Peyer's patch (tissue), 4 donors: Measurements from ENCODE around the gene LRRC1. TPM values are rescaled to one million over a fixed set of nuclear protein-coding genes. Genes with fewer than 3 reads are reported as not detected.

Experiments used
- DNase-seq, 3 donors: peaks; one replicate each; pipeline ENCODE4 v3.0.0-alpha.2; 2017 to 2019
- H3K27ac ChIP-seq, 4 donors: fragments of 200-600 bp; sonication (generic); one replicate each; pipeline ENCODE4 v1.5.1; 2016 to 2019
- H3K27me3 ChIP-seq, 2 donors: fragments of 200-600 bp; sonication (generic); one replicate each; pipeline ENCODE4 v1.5.1; 2019
- H3K36me3 ChIP-seq, 3 donors: fragments of 200-600 bp; sonication (generic); one replicate each; pipeline ENCODE4 v1.5.1; 2016 to 2019
- H3K4me1 ChIP-seq, 4 donors: fragments of 200-600 bp; sonication (generic); one replicate each; pipeline ENCODE4 v1.5.1; 2016 to 2019
- H3K4me3 ChIP-seq, 4 donors: fragments of 200-600 bp; sonication (generic); 1 replicate in 3 of 4; 2 replicates in 1 of 4; pipeline ENCODE4 v1.5.1; 2016 to 2019; ENCODE audit warnings: mild to moderate bottlenecking in 1 of 4
- H3K9me3 ChIP-seq, 4 donors: fragments of 200-600 bp; sonication (generic); one replicate each; pipeline ENCODE4 v1.5.1; 2016 to 2019; ENCODE audit warnings: mild to moderate bottlenecking in 1 of 4
- POLR2A ChIP-seq, 2 donors: fragments of 450-650 bp; IDR thresholded peaks; one replicate each; pipeline ENCODE4 v1.5.1; 2017; ENCODE audit warnings: antibody characterized with exemption in 2 of 2, mild to moderate bottlenecking in 2 of 2, moderate library complexity in 2 of 2
- total RNA-seq, 4 donors: library from RNA; depleted of rRNA; stranded (reverse); fragments of >200 nt; gene quantifications; one replicate each; pipeline ENCODE4 v1.1.0, GENCODE V29; 2016
- TF ChIP-seq, protein P1 (sequence below), 6 experiments: fragments of 450-650 bp in 4 of 6; fragments of 200-600 bp in 2 of 6; sonication (generic) in 1 of 6; IDR thresholded peaks; one replicate each; pipeline ENCODE4 v1.5.1; 2017 to 2019; ENCODE audit warnings: antibody characterized with exemption in 6 of 6, mild to moderate bottlenecking in 3 of 6, moderate library complexity in 1 of 6

The LRRC1 gene
- total RNA-seq, 4 donors from 2014 or later, result 37.1 to 63.6 (median 49.8) TPM

DNA sequence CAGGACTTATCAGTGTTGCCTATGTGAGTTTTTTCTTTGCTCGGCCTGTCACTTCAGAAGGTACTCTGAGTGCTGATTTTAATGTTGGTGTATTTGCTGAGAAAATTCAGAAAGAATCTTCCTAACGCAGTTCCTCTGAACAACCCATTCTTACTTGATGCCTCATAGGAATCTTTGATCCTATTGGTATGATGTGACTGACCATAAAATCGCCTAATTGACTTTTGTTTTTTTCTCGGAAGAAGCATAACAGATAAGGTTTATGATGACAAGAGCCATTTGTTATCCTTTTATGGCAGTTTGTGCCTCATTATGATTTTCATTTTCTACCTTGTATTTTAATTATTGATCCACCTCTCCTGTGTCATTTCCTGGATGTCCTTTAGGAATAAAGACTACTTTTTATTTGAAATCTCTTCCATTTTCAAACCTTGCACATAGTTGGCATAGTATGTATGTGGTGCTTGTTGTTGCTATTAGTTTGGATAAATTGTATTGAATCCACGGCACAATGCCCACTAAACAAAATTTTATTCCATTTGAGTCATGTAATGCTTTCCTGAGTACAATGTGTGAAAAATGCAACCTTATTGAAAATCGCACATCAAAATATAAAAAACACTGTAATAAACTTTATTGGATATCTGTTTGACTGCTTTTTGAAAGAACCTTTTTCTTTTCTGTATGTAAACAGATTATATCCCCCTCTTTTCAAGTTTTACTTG, 37.3 kb downstream of the LRRC1 start:
- Histone ChIP-seq H3K27me3 (no peaks in the 10 kb centered on the region), H3K4me3 (no peak overlapping the region), H3K27ac (peak overlapping the region in 2 of 4 donors; percentile 22 to 45), H3K4me1 (peaks cover 0 to 47% (median 2%) of the 10 kb centered on the region in 4 donors), H3K36me3 (no peaks in the 10 kb centered on the region), H3K9me3 (no peaks in the 10 kb centered on the region)
- no peak for DNase-seq
- no peak for TF ChIP-seq POLR2A (IDR thresholded peaks at IDR 0.05)
- TF ChIP-seq, protein P1, sequence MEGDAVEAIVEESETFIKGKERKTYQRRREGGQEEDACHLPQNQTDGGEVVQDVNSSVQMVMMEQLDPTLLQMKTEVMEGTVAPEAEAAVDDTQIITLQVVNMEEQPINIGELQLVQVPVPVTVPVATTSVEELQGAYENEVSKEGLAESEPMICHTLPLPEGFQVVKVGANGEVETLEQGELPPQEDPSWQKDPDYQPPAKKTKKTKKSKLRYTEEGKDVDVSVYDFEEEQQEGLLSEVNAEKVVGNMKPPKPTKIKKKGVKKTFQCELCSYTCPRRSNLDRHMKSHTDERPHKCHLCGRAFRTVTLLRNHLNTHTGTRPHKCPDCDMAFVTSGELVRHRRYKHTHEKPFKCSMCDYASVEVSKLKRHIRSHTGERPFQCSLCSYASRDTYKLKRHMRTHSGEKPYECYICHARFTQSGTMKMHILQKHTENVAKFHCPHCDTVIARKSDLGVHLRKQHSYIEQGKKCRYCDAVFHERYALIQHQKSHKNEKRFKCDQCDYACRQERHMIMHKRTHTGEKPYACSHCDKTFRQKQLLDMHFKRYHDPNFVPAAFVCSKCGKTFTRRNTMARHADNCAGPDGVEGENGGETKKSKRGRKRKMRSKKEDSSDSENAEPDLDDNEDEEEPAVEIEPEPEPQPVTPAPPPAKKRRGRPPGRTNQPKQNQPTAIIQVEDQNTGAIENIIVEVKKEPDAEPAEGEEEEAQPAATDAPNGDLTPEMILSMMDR (IDR thresholded peaks at IDR 0.05), result no peak

DNA sequence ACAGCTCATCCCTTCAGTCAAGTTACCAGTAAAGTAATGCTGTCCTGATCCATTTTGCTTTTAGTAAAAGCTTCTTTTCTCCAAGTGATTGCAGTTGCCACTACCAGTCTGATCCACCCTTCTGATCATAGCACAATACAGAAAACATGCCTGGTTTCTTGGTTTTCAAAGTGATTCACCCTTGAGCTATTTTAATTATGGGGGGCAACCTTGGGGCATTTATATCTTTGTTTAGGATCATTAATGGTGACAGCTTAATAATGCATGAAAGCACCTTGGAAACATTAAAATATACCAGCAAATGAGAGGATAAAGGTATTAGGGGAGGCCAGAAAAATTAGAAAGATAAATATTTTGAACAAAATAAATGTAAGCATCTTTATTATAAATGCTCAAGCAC, 38.4 kb downstream of the LRRC1 start:
- H3K36me3 ChIP-seq, result no peaks in the 10 kb centered on the region
- H3K27me3 ChIP-seq, result no peaks in the 10 kb centered on the region
- no peak for DNase-seq
- H3K9me3 ChIP-seq, result no peaks in the 10 kb centered on the region
- TF ChIP-seq POLR2A (IDR thresholded peaks at IDR 0.05), result no peak
- TF ChIP-seq, protein P1 (IDR thresholded peaks at IDR 0.05), result no peak
- H3K4me3 ChIP-seq, result no peak overlapping the region
- peaks cover 0 to 48% (median 2%) of the 10 kb centered on the region in 4 donors for H3K4me1 ChIP-seq
- no peak overlapping the region for H3K27ac ChIP-seq

DNA sequence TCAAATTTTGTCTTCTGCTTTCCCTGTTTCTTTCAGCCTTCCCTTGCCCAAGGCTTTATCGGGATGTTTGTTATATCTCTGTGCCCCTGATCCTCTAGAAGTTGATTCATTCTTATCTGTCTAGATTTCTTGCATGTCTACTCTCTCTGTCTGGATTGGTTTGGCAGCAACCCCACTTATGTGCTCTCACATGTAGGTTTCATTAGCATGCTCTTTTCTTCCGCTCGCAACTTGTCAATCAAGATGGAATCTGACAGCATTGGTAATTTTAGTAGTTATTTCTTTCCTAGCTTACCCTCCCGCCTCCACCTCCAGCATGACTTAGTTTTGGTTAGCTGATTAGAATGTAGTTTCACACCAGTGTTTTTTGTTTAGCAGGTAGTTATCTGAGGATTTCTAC, 39.3 kb downstream of the LRRC1 start:
- H3K4me1 ChIP-seq, result peaks cover 0 to 42% (median 2%) of the 10 kb centered on the region in 4 donors
- H3K4me3 ChIP-seq, result no peak overlapping the region
- H3K36me3 ChIP-seq, result no peaks in the 10 kb centered on the region
- H3K27ac ChIP-seq, result no peak overlapping the region
- no peak for DNase-seq
- H3K9me3 ChIP-seq, result no peaks in the 10 kb centered on the region
- TF ChIP-seq, protein P1 (IDR thresholded peaks at IDR 0.05), result no peak
- no peak for TF ChIP-seq POLR2A (IDR thresholded peaks at IDR 0.05)
- H3K27me3 ChIP-seq, result no peaks in the 10 kb centered on the region

DNA sequence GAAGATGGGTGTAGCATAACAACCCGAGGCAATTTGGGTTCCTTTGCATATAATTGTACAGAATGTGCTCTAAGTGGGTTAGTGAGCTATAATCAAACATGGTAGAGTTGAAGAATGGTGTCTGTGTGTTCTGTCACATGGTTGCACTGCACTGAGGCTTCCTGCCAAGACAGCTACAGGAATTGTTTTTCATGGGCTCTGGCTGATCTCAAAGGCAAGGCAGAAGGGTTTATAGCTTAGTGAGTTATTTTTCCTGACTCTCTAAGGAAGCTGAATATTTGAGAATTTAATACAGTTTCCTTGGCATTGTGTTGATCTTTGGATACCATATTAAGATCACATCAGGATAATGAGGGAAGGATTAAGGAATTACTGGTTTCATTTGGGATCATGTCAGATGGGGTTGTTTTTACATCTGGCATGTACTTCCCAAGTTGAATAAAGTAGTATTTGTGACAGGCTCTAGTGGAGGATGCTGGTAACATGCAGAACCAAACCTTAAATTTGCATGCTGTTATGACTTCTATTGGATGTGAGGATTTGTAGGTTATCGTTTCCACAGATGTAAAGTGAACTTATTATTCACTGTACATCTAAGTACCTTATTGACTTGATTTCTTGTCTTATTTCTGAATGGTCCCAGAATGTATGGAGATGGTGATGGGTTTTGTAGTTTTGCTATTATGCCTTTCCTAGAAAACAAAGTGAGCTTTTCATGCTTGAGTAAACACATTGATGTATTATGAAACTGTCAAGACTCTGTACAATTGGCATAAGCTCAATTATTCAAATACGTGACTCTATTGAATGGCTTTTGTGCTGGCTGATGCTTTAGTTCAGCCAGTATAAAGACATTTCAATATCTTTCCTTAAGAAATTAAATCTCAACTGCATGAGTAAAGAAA, 43.3 kb downstream of the LRRC1 start:
- TF ChIP-seq, protein P1 (IDR thresholded peaks at IDR 0.05), result no peak
- no peak for TF ChIP-seq POLR2A (IDR thresholded peaks at IDR 0.05)
- Histone ChIP-seq H3K4me1 (peaks cover 0 to 10% (median 0%) of the 10 kb centered on the region in 4 donors), H3K4me3 (no peak overlapping the region), H3K27me3 (no peaks in the 10 kb centered on the region), H3K36me3 (no peaks in the 10 kb centered on the region), H3K9me3 (no peaks in the 10 kb centered on the region), H3K27ac (no peak overlapping the region)
- no peak for DNase-seq

DNA sequence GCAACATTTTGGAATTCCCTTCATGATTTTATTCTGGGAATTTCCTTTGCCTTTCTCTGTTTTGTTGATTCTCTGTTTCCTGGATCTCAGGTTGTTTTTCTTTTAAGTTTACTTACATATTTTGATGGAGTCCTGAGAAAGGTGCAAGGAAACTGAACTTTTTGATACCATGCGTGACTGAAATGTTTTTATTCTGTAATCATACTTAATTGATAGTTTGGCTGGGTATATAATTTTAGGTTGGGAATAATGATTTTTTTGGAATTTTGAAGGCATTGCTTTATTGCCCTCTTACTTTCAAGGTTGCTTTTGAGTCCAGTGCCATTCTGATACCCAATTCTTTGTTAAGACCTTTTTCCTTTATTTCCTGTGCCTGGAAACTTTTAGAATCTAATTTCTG, 45.2 kb downstream of the LRRC1 start:
- H3K27me3 ChIP-seq, result no peaks in the 10 kb centered on the region
- no peak overlapping the region for H3K27ac ChIP-seq
- H3K4me3 ChIP-seq, result no peak overlapping the region
- TF ChIP-seq POLR2A (IDR thresholded peaks at IDR 0.05), result no peak
- TF ChIP-seq, protein P1 (IDR thresholded peaks at IDR 0.05), result no peak
- no peak for DNase-seq
- H3K9me3 ChIP-seq, result no peaks in the 10 kb centered on the region
- H3K36me3 ChIP-seq, result no peaks in the 10 kb centered on the region
- peaks cover 0 to 10% (median 0%) of the 10 kb centered on the region in 4 donors for H3K4me1 ChIP-seq
